ENCODE data around the gene PYCR2.
"Not testable (repeated sequence)": the region's sequence is repeated elsewhere in the genome, so short reads cannot be mapped to it uniquely, and the experiment has no call there.

Gene PYCR2

GRCh38 chr1:225939097-225939938 lies 15.3 kb upstream of the PYCR2 start:
- H3K9me3 Mint-ChIP-seq; H3K27me3 Mint-ChIP-seq; H3K4me1 Mint-ChIP-seq (ENCODE audit: low read depth in 2 of 2); DNase-seq; H3K27ac Mint-ChIP-seq; H3K4me3 Mint-ChIP-seq; H3K36me3 Mint-ChIP-seq (ENCODE audit: insufficient read depth); ATAC-seq (replicated peaks): not testable (repeated sequence)

GRCh38 chr1:225937048-225937968 lies 13.3 kb upstream of the PYCR2 start:
- Mint-ChIP-seq H3K4me3 (no peak overlapping the region), H3K9me3 (no peaks in the 10 kb centered on the region), H3K27ac (no peak overlapping the region), H3K36me3 (ENCODE audit: insufficient read depth) (peaks cover 6% of the 10 kb centered on the region), H3K27me3 (peaks cover 0 to 8% of the 10 kb centered on the region in 2 donors), H3K4me1 (ENCODE audit: low read depth in 2 of 2) (peaks cover 0 to 4% of the 10 kb centered on the region in 2 donors)
- no peak for ATAC-seq (replicated peaks)
- no peak for DNase-seq

GRCh38 chr1:225936523-225936922 lies 12.5 kb upstream of the PYCR2 start:
- peaks cover 0 to 4% of the 10 kb centered on the region in 2 donors for H3K4me1 Mint-ChIP-seq (ENCODE audit: low read depth in 2 of 2)
- ATAC-seq (replicated peaks) (no peak), DNase-seq (no peak)
- no peaks in the 10 kb centered on the region for H3K9me3 Mint-ChIP-seq
- H3K36me3 Mint-ChIP-seq (ENCODE audit: insufficient read depth): peaks cover 6% of the 10 kb centered on the region
- H3K27me3 Mint-ChIP-seq: peaks cover 0 to 8% of the 10 kb centered on the region in 2 donors
- H3K27ac Mint-ChIP-seq: no peak overlapping the region
- no peak overlapping the region for H3K4me3 Mint-ChIP-seq

- not testable (repeated sequence) for ATAC-seq (replicated peaks); DNase-seq
These were observed 12.0 kb upstream of the PYCR2 start for GRCh38 chr1:225936086-225936485.

GRCh38 chr1:225934711-225935110 lies 10.7 kb upstream of the PYCR2 start:
- H3K27ac Mint-ChIP-seq: no peak overlapping the region

More at GRCh38 chr1:225936086-225936485, 12.0 kb upstream of the PYCR2 start:
- H3K9me3 Mint-ChIP-seq; H3K4me1 Mint-ChIP-seq (ENCODE audit: low read depth in 2 of 2); H3K27ac Mint-ChIP-seq; H3K4me3 Mint-ChIP-seq; H3K27me3 Mint-ChIP-seq; H3K36me3 Mint-ChIP-seq (ENCODE audit: insufficient read depth): not testable (repeated sequence)

GRCh38 chr1:225933072-225933471 lies 9.0 kb upstream of the PYCR2 start:
- DNase-seq (no peak), ATAC-seq (replicated peaks) (no peak)
- no peaks in the 10 kb centered on the region for H3K27me3 Mint-ChIP-seq
- peaks cover 0 to 3% of the 10 kb centered on the region in 2 donors for H3K4me1 Mint-ChIP-seq (ENCODE audit: low read depth in 2 of 2)
- H3K9me3 Mint-ChIP-seq: no peaks in the 10 kb centered on the region
- no peak overlapping the region for H3K4me3 Mint-ChIP-seq
- no peak overlapping the region for H3K27ac Mint-ChIP-seq
- peaks cover 2% of the 10 kb centered on the region for H3K36me3 Mint-ChIP-seq (ENCODE audit: insufficient read depth)

More at GRCh38 chr1:225934711-225935110, 10.7 kb upstream of the PYCR2 start:
- Mint-ChIP-seq H3K4me3 (no peak overlapping the region), H3K36me3 (ENCODE audit: insufficient read depth) (peaks cover 6% of the 10 kb centered on the region), H3K27me3 (no peaks in the 10 kb centered on the region), H3K4me1 (ENCODE audit: low read depth in 2 of 2) (peaks cover 0 to 4% of the 10 kb centered on the region in 2 donors), H3K9me3 (no peaks in the 10 kb centered on the region)
- no peak for ATAC-seq (replicated peaks)
- no peak for DNase-seq

- Mint-ChIP-seq H3K27me3 (no peaks in the 10 kb centered on the region), H3K9me3 (no peaks in the 10 kb centered on the region), H3K4me3 (no peak overlapping the region), H3K36me3 (ENCODE audit: insufficient read depth) (no peaks in the 10 kb centered on the region), H3K27ac (no peak overlapping the region), H3K4me1 (ENCODE audit: low read depth in 2 of 2) (no peaks in the 10 kb centered on the region)
- no peak for ATAC-seq (replicated peaks)
- no peak for DNase-seq
These were observed 7.5 kb upstream of the PYCR2 start for GRCh38 chr1:225931270-225932136.

GRCh38 chr1:225930566-225930965 lies 6.5 kb upstream of the PYCR2 start:
- no peak for ATAC-seq (replicated peaks)
- no peak overlapping the region for H3K27ac Mint-ChIP-seq
- no peaks in the 10 kb centered on the region for H3K27me3 Mint-ChIP-seq
- no peak for DNase-seq
- no peaks in the 10 kb centered on the region for H3K4me1 Mint-ChIP-seq (ENCODE audit: low read depth in 2 of 2)
- H3K36me3 Mint-ChIP-seq (ENCODE audit: insufficient read depth): no peaks in the 10 kb centered on the region
- H3K9me3 Mint-ChIP-seq: no peaks in the 10 kb centered on the region
- H3K4me3 Mint-ChIP-seq: no peak overlapping the region

- DNase-seq; H3K36me3 Mint-ChIP-seq (ENCODE audit: insufficient read depth); H3K27me3 Mint-ChIP-seq; H3K4me1 Mint-ChIP-seq (ENCODE audit: low read depth in 2 of 2); H3K4me3 Mint-ChIP-seq; ATAC-seq (replicated peaks); H3K9me3 Mint-ChIP-seq; H3K27ac Mint-ChIP-seq: not testable (repeated sequence)
These were observed 5.4 kb upstream of the PYCR2 start for GRCh38 chr1:225929462-225929861.

- no peak overlapping the region for H3K27ac Mint-ChIP-seq
- H3K27me3 Mint-ChIP-seq: no peaks in the 10 kb centered on the region
- peaks cover 0 to 5% of the 10 kb centered on the region in 2 donors for H3K4me1 Mint-ChIP-seq (ENCODE audit: low read depth in 2 of 2)
- DNase-seq (no peak), ATAC-seq (replicated peaks) (no peak)
- peaks cover 12% of the 10 kb centered on the region for H3K36me3 Mint-ChIP-seq (ENCODE audit: insufficient read depth)
- no peak overlapping the region for H3K4me3 Mint-ChIP-seq
- no peaks in the 10 kb centered on the region for H3K9me3 Mint-ChIP-seq
These were observed 4.4 kb upstream of the PYCR2 start for GRCh38 chr1:225928186-225929175.

GRCh38 chr1:225926551-225927113 lies 2.6 kb upstream of the PYCR2 start:
- Mint-ChIP-seq H3K4me1 (ENCODE audit: low read depth in 2 of 2) (peaks cover 8 to 11% of the 10 kb centered on the region in 2 donors), H3K27ac (peak overlapping the region in 1 of 2 donors; percentile 54), H3K27me3 (no peaks in the 10 kb centered on the region), H3K4me3 (no peak overlapping the region), H3K36me3 (ENCODE audit: insufficient read depth) (peaks cover 12% of the 10 kb centered on the region), H3K9me3 (no peaks in the 10 kb centered on the region)
- ATAC-seq (replicated peaks) (no peak), DNase-seq (no peak)

GRCh38 chr1:225923381-225923691 lies 714 bp downstream of the PYCR2 start:
- Mint-ChIP-seq H3K27ac (peak overlapping the region; percentile 97), H3K36me3 (ENCODE audit: insufficient read depth) (peaks cover 33% of the 10 kb centered on the region), H3K9me3 (no peaks in the 10 kb centered on the region), H3K4me3 (peak overlapping the region; percentile 96 to 97), H3K27me3 (no peaks in the 10 kb centered on the region), H3K4me1 (ENCODE audit: low read depth in 2 of 2) (peaks cover 11 to 21% of the 10 kb centered on the region in 2 donors)
- no peak for ATAC-seq (replicated peaks)
- DNase-seq: no peak
